Measurements from ENCODE around the gene RAMP3. TPM values are rescaled to one million over a fixed set of nuclear protein-coding genes. Genes with fewer than 3 reads are reported as not detected.

The RAMP3 gene
- total RNA-seq, 2 donors from 2014 or later, result 35.8 to 43.5 TPM

GRCh38 chr7:45171946-45172345 is 14.4 kb downstream of the RAMP3 start:
- intact Hi-C loops (cut with DNase I), result no loop called here
- Histone ChIP-seq H3K36me3 (no peaks in the 10 kb centered on the region), H3K4me1 (replicated peaks) (no peaks in the 10 kb centered on the region), H3K9me3 (no peaks in the 10 kb centered on the region), H3K27ac (no peak overlapping the region), H3K4me3 (no peak overlapping the region), H3K27me3 (replicated peaks; ENCODE audit: insufficient read depth) (no peaks in the 10 kb centered on the region)
- no peak for DNase-seq (ENCODE audit: low spot score)
- TF ChIP-seq POLR2A (IDR thresholded peaks at IDR 0.05) (no peak), POLR2AphosphoS5 (IDR thresholded peaks at IDR 0.05) (no peak)
- TF ChIP-seq, protein P1, sequence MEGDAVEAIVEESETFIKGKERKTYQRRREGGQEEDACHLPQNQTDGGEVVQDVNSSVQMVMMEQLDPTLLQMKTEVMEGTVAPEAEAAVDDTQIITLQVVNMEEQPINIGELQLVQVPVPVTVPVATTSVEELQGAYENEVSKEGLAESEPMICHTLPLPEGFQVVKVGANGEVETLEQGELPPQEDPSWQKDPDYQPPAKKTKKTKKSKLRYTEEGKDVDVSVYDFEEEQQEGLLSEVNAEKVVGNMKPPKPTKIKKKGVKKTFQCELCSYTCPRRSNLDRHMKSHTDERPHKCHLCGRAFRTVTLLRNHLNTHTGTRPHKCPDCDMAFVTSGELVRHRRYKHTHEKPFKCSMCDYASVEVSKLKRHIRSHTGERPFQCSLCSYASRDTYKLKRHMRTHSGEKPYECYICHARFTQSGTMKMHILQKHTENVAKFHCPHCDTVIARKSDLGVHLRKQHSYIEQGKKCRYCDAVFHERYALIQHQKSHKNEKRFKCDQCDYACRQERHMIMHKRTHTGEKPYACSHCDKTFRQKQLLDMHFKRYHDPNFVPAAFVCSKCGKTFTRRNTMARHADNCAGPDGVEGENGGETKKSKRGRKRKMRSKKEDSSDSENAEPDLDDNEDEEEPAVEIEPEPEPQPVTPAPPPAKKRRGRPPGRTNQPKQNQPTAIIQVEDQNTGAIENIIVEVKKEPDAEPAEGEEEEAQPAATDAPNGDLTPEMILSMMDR (IDR thresholded peaks at IDR 0.05), result no peak
- WGBS, result 0% methylated on average over 1 of the region's 1 CpG

- no peak overlapping the region for H3K4me3 ChIP-seq
- no peak overlapping the region for H3K27ac ChIP-seq
- WGBS, result 82% methylated on average over 6 of the region's 6 CpGs
- no peaks in the 10 kb centered on the region for H3K4me1 ChIP-seq (replicated peaks)
- no peak for DNase-seq (ENCODE audit: low spot score)
- no peaks in the 10 kb centered on the region for H3K27me3 ChIP-seq (replicated peaks; ENCODE audit: insufficient read depth)
- no peaks in the 10 kb centered on the region for H3K9me3 ChIP-seq
- intact Hi-C loops (cut with DNase I), result no loop called here
- H3K36me3 ChIP-seq, result no peaks in the 10 kb centered on the region
- TF ChIP-seq, protein P1 (IDR thresholded peaks at IDR 0.05), result no peak
- TF ChIP-seq POLR2AphosphoS5 (IDR thresholded peaks at IDR 0.05) (no peak), POLR2A (IDR thresholded peaks at IDR 0.05) (no peak)
These were observed 16.2 kb downstream of the RAMP3 start for GRCh38 chr7:45173596-45174327.

DNA sequence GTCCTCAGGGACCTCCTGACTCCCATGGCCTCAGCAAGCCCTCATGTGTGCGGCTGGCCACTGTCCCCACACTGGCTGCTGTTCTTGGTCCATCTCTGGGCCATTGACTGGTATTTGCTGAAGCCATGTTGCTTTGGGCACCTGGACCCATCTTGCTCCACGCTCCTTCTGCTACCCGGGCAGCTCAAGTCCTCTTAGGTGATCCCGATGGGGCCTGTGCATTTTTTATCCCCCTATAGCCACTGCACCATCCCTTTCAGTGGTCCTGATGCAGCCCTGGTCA is 16.7 kb downstream of the RAMP3 start:
- intact Hi-C loops (cut with DNase I), result no loop called here
- TF ChIP-seq, protein P1 (IDR thresholded peaks at IDR 0.05), result no peak
- TF ChIP-seq POLR2AphosphoS5 (IDR thresholded peaks at IDR 0.05) (no peak), POLR2A (IDR thresholded peaks at IDR 0.05) (no peak)
- DNase-seq (ENCODE audit: low spot score), result no peak
- Histone ChIP-seq H3K27ac (no peak overlapping the region), H3K4me3 (no peak overlapping the region), H3K9me3 (no peaks in the 10 kb centered on the region), H3K36me3 (no peaks in the 10 kb centered on the region), H3K27me3 (replicated peaks; ENCODE audit: insufficient read depth) (no peaks in the 10 kb centered on the region), H3K4me1 (replicated peaks) (no peaks in the 10 kb centered on the region)
- 92% methylated on average over 4 of the region's 4 CpGs for WGBS

- H3K4me1 ChIP-seq (replicated peaks), result no peaks in the 10 kb centered on the region
- no peak overlapping the region for H3K27ac ChIP-seq
- no peak overlapping the region for H3K4me3 ChIP-seq
- H3K9me3 ChIP-seq, result no peaks in the 10 kb centered on the region
- WGBS, result 63% methylated on average over 4 of the region's 4 CpGs
- no peaks in the 10 kb centered on the region for H3K36me3 ChIP-seq
- TF ChIP-seq POLR2AphosphoS5 (IDR thresholded peaks at IDR 0.05) (no peak), POLR2A (IDR thresholded peaks at IDR 0.05) (no peak)
- TF ChIP-seq, protein P1 (IDR thresholded peaks at IDR 0.05), result no peak
- no peak for DNase-seq (ENCODE audit: low spot score)
- no peaks in the 10 kb centered on the region for H3K27me3 ChIP-seq (replicated peaks; ENCODE audit: insufficient read depth)
- intact Hi-C loops (cut with DNase I), result no loop called here
These were observed 17.6 kb downstream of the RAMP3 start for GRCh38 chr7:45174966-45175765.

DNA sequence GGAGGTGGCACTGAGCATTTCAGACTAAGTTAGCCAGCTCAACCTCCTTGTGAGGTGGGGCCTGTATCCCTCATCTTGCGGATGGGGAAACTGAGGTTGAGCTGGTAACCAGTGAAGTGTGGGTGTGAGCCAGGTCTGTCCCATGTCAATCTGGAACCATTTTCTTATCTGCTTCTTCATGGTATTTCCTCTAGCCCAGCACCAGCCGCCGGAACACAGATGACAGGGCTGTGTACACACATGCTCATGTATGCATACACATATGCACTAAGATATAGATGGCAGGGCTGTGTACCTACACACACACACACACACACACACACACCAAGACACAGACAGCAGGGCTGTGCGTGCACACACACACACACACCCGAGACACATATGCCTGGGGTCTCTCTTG is 18.5 kb downstream of the RAMP3 start:
- no peak for TF ChIP-seq POLR2A (IDR thresholded peaks at IDR 0.05)
- TF ChIP-seq, protein P1 (IDR thresholded peaks at IDR 0.05), result no peak
- TF ChIP-seq POLR2AphosphoS5 (IDR thresholded peaks at IDR 0.05), result no peak
- 89% methylated on average over 5 of the region's 5 CpGs for WGBS
- no peak for DNase-seq (ENCODE audit: low spot score)
- no peak overlapping the region for H3K4me3 ChIP-seq
- no peaks in the 10 kb centered on the region for H3K27me3 ChIP-seq (replicated peaks; ENCODE audit: insufficient read depth)
- intact Hi-C loops (cut with DNase I), result no loop called here
- H3K27ac ChIP-seq, result no peak overlapping the region
- no peaks in the 10 kb centered on the region for H3K9me3 ChIP-seq
- H3K36me3 ChIP-seq, result no peaks in the 10 kb centered on the region
- H3K4me1 ChIP-seq (replicated peaks), result no peaks in the 10 kb centered on the region

Measured in prostate gland (tissue), 2 donors.